Testis (tissue), 2 donors: Measurements from ENCODE around the gene HYAL3.

Source experiments
- CTCF ChIP-seq, 3 experiments: fragments of 450-650 bp in 2 of 3; fragments of 200-600 bp in 1 of 3; sonication (generic) in 1 of 3; IDR thresholded peaks; one replicate each; pipeline ENCODE4 v1.5.1; 2016 to 2019; ENCODE audit warnings: antibody characterized with exemption in 3 of 3, mild to moderate bottlenecking in 2 of 3, moderate library complexity in 1 of 3
- POLR2A ChIP-seq: fragments of 450-650 bp; IDR thresholded peaks from one replicate; pipeline ENCODE4 v1.6.1; 2017; ENCODE audit warnings: antibody characterized with exemption, mild to moderate bottlenecking, moderate library complexity

GRCh38 chr3:50259432-50260026, 39.7 kb downstream of the HYAL3 start:
- TF ChIP-seq CTCF (IDR thresholded peaks at IDR 0.05) (no peak), POLR2A (no peak)
